H1 (cell line): ENCODE results near the gene LCE1D.

Experiments used
- CBX5 ChIP-seq: fragments of 300-800, 300-1000 bp; sonication (generic); IDR thresholded peaks from 2 replicates; pipeline ENCODE4 v1.7.1; 2016; ENCODE audit warnings: antibody characterized with exemption, low read length, low read depth
- CHD2 ChIP-seq: IDR thresholded peaks from 2 replicates; pipeline ENCODE4 v1.6.1; 2012; ENCODE audit warnings: low read length, improper control_type of control experiment
- EP300 ChIP-seq, 2 experiments: IDR thresholded peaks; 1 replicate in 1 of 2; 2 replicates in 1 of 2; pipeline ENCODE4 v1.6.1; 2011 to 2012; ENCODE audit warnings: low read depth in 2 of 2, low read length in 2 of 2, mild to moderate bottlenecking in 2 of 2, borderline replicate concordance in 1 of 2, inconsistent platforms in 1 of 2, moderate library complexity in 1 of 2
- EZH2 ChIP-seq: fragments of 200-600 bp; sonication (generic); IDR thresholded peaks from 2 replicates; pipeline ENCODE4 v1.7.1; 2012; ENCODE audit warnings: low read depth, mild to moderate bottlenecking, moderate library complexity, low read length, inconsistent platforms; ENCODE audit not compliant: severe bottlenecking
- HDAC2 ChIP-seq, 2 experiments: fragments of 300-600 bp in 1 of 2; sonication (generic) in 1 of 2; IDR thresholded peaks; 2 replicates each; pipeline ENCODE4 v1.6.1; 2011 to 2012; ENCODE audit warnings: low read depth in 2 of 2, low read length in 2 of 2, mild to moderate bottlenecking in 2 of 2, moderate library complexity in 2 of 2, borderline replicate concordance in 1 of 2, inconsistent platforms in 1 of 2
- KDM5A ChIP-seq: fragments of 200-600 bp; IDR thresholded peaks from 2 replicates; pipeline ENCODE4 v1.7.1; 2012; ENCODE audit warnings: mild to moderate bottlenecking, low read length, inconsistent platforms, mixed read lengths
- NANOG ChIP-seq: IDR thresholded peaks from 2 replicates; pipeline ENCODE4 v1.6.1; 2011; ENCODE audit warnings: low read length, low read depth, mild to moderate bottlenecking, inconsistent platforms; ENCODE audit not compliant: insufficient read depth, poor library complexity, severe bottlenecking
- POLR2A ChIP-seq, 2 experiments: IDR thresholded peaks; 1 replicate in 1 of 2; 2 replicates in 1 of 2; pipeline ENCODE4 v1.6.1; 2011; ENCODE audit warnings: low read depth in 2 of 2, low read length in 2 of 2, mild to moderate bottlenecking in 2 of 2; ENCODE audit errors: control extremely low read depth in 1 of 2
- POLR2AphosphoS5 ChIP-seq: IDR thresholded peaks from 2 replicates; pipeline ENCODE4 v1.6.1; 2011; ENCODE audit warnings: low read depth, low read length
- RFX5 ChIP-seq: IDR thresholded peaks from 2 replicates; pipeline ENCODE4 v1.6.1; 2011; ENCODE audit warnings: low read depth, low read length, improper control_type of control experiment, borderline replicate concordance
- RXRA ChIP-seq: IDR thresholded peaks from 2 replicates; pipeline ENCODE4 v1.6.1; 2011; ENCODE audit warnings: low read depth, mild to moderate bottlenecking, low read length, moderate library complexity; ENCODE audit not compliant: insufficient read depth
- SP4 ChIP-seq: IDR thresholded peaks from 2 replicates; pipeline ENCODE4 v1.6.1; 2012; ENCODE audit warnings: low read length, inconsistent platforms
- TF ChIP-seq, protein P1 (sequence below), 3 experiments: IDR thresholded peaks; 1 replicate in 2 of 3; 2 replicates in 1 of 3; pipeline versions ENCODE4 v1.5.1 to v1.6.1; 2011; ENCODE audit warnings: low read length in 3 of 3, mild to moderate bottlenecking in 3 of 3, inconsistent platforms in 2 of 3, low read depth in 1 of 3, moderate library complexity in 1 of 3; ENCODE audit not compliant: insufficient read depth in 1 of 3; ENCODE audit errors: control extremely low read depth in 1 of 3

DNA sequence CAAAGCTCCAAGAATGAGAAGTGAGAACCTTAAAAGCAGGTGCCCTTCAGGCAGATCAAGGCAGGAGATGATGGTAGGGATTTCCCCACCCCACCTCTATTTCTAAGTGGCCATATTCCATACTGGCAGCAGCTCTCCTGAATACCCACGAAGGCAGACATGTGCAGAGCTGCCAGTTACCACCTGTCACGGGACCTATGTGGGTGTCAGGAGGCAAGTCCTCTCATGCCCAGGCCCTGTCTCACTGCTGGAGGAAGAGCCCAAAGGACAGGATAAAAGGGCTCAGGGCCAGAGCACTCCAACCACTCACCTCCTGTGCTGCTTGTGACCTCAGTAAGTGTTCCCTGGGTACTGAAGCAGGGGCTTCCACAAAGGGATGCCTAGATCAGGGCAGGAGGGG is 14.5 kb downstream of the LCE1D start:
- TF ChIP-seq POLR2A (IDR thresholded peaks at IDR 0.05; ENCODE audit: control extremely low read depth in 1 of 2, low read depth in 2 of 2, low read length in 2 of 2) (no peak), RXRA (no peak), HDAC2 (IDR thresholded peaks at IDR 0.05; ENCODE audit: borderline replicate concordance in 1 of 2, low read depth in 2 of 2, low read length in 2 of 2) (no peak), CHD2 (no peak), EZH2 (no peak), RFX5 (no peak), KDM5A (no peak), SP4 (no peak), EP300 (IDR thresholded peaks at IDR 0.05; ENCODE audit: borderline replicate concordance in 1 of 2, low read depth in 2 of 2, low read length in 2 of 2) (no peak), POLR2AphosphoS5 (no peak), CBX5 (no peak), NANOG (no peak)
- TF ChIP-seq, protein P1, sequence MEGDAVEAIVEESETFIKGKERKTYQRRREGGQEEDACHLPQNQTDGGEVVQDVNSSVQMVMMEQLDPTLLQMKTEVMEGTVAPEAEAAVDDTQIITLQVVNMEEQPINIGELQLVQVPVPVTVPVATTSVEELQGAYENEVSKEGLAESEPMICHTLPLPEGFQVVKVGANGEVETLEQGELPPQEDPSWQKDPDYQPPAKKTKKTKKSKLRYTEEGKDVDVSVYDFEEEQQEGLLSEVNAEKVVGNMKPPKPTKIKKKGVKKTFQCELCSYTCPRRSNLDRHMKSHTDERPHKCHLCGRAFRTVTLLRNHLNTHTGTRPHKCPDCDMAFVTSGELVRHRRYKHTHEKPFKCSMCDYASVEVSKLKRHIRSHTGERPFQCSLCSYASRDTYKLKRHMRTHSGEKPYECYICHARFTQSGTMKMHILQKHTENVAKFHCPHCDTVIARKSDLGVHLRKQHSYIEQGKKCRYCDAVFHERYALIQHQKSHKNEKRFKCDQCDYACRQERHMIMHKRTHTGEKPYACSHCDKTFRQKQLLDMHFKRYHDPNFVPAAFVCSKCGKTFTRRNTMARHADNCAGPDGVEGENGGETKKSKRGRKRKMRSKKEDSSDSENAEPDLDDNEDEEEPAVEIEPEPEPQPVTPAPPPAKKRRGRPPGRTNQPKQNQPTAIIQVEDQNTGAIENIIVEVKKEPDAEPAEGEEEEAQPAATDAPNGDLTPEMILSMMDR (IDR thresholded peaks at IDR 0.05; ENCODE audit: control extremely low read depth in 1 of 3, insufficient read depth in 1 of 3, low read depth in 1 of 3, low read length in 3 of 3): no peak
